Measurements from ENCODE around the gene HEXIM2. TPM values are rescaled to one million over a fixed set of nuclear protein-coding genes. Genes with fewer than 3 reads are reported as not detected.
A peak's percentile ranks its signal among the peaks of the same experiment; 100 is the strongest.

The HEXIM2 gene
- total RNA-seq, 4 donors from 2014 or later, result 1.2 to 10.8 (median 5.9) TPM

- intact Hi-C loops (cut with DNase I; ENCODE audit: low total_unique reads), result loop anchor here (5.0 to 10.0 kb wide), 2 partner anchors 34 to 357 kb away; no protein-coding TSS in a partner anchor
- peaks cover 37 to 73% (median 58%) of the 10 kb centered on the region in 4 donors for H3K4me1 ChIP-seq
- 8% methylated on average over 43 of the region's 46 CpGs; no CpG with 5 or more reads in 1 of the 2 donors for WGBS, 2 donors (ENCODE audit: low coverage in 1 of 2)
- no peaks in the 10 kb centered on the region for H3K36me3 ChIP-seq
- in situ Hi-C loops (cut with MboI; ENCODE audit: low pct_ligation_motif_present in 1 of 4, low pct_unique_long_range_greater_than_20kb in 1 of 4, low sequenced_read_pairs in 3 of 4), result loop anchor here in 1 of 4 donors (10.0 kb wide), 1 partner anchor 63 kb away; no protein-coding TSS in a partner anchor
- H3K4me3 ChIP-seq, result peak overlapping the region; percentile 78 to 96 (median 88)
- H3K27ac ChIP-seq, result peak overlapping the region; percentile 99 to 100 (median 99)
- H3K27me3 ChIP-seq, result no peaks in the 10 kb centered on the region
- TF ChIP-seq POLR2AphosphoS5 (IDR thresholded peaks at IDR 0.05), result no peak
- TF ChIP-seq EP300 (IDR thresholded peaks at IDR 0.05; ENCODE audit: low read depth), result no peak
- TF ChIP-seq CTCF (IDR thresholded peaks at IDR 0.05), result peak; percentile 94 to 98 (median 97)
- no peak for TF ChIP-seq POLR2A (IDR thresholded peaks at IDR 0.05)
- H3K9me3 ChIP-seq, result no peaks in the 10 kb centered on the region
- peak; percentile 68 for DNase-seq
Measured at GRCh38 chr17:45131616-45132319, 29.9 kb upstream of the HEXIM2 start.

DNA sequence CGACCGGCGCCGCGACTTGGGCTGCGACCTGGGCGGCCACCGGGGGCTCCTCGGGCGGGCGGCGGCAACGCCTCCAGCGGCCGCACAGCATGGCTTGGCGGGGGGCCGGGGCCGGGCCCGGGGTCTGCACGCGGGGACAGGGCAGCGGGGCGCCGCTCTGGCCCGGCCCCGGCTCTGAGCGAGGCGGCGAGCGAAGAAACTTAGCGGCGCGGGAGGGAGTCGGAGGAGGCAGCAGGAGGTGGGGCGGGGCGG lies 29.4 kb upstream of the HEXIM2 start, which contains the start of gene PLCD3:
Gene PLCD3 (minus strand): TSS at position 196 of the 252 bp plus-strand sequence. CDS start 105 bp downstream, at position 91.
- intact Hi-C loops (cut with DNase I; ENCODE audit: low total_unique reads) (loop anchor here (5.0 to 10.0 kb wide), 2 partner anchors 35 to 357 kb away; no protein-coding TSS in a partner anchor), in situ Hi-C loops (cut with MboI; ENCODE audit: low pct_ligation_motif_present in 1 of 4, low pct_unique_long_range_greater_than_20kb in 1 of 4, low sequenced_read_pairs in 3 of 4) (loop anchor here in 1 of 4 donors (10.0 kb wide), 1 partner anchor 63 kb away; no protein-coding TSS in a partner anchor)
- TF ChIP-seq POLR2AphosphoS5 (IDR thresholded peaks at IDR 0.05) (no peak), EP300 (IDR thresholded peaks at IDR 0.05; ENCODE audit: low read depth) (no peak), CTCF (IDR thresholded peaks at IDR 0.05) (no peak), POLR2A (IDR thresholded peaks at IDR 0.05) (no peak)
- H3K9me3 ChIP-seq, result no peaks in the 10 kb centered on the region
- 0% methylated on average over 6 of the region's 36 CpGs; no CpG with 5 or more reads in 1 of the 2 donors for WGBS, 2 donors (ENCODE audit: low coverage in 1 of 2)
- H3K27ac ChIP-seq, result peak within 1 kb of the TSS; percentile 99 to 100 (median 99)
- no peaks in the 10 kb centered on the region for H3K36me3 ChIP-seq
- H3K27me3 ChIP-seq, result no peaks in the 10 kb centered on the region
- H3K4me1 ChIP-seq, result peaks cover 41 to 73% (median 58%) of the 10 kb centered on the region in 4 donors
- H3K4me3 ChIP-seq, result peak within 1 kb of the TSS; percentile 86 to 96 (median 88)
- DNase-seq, result no peak

DNA sequence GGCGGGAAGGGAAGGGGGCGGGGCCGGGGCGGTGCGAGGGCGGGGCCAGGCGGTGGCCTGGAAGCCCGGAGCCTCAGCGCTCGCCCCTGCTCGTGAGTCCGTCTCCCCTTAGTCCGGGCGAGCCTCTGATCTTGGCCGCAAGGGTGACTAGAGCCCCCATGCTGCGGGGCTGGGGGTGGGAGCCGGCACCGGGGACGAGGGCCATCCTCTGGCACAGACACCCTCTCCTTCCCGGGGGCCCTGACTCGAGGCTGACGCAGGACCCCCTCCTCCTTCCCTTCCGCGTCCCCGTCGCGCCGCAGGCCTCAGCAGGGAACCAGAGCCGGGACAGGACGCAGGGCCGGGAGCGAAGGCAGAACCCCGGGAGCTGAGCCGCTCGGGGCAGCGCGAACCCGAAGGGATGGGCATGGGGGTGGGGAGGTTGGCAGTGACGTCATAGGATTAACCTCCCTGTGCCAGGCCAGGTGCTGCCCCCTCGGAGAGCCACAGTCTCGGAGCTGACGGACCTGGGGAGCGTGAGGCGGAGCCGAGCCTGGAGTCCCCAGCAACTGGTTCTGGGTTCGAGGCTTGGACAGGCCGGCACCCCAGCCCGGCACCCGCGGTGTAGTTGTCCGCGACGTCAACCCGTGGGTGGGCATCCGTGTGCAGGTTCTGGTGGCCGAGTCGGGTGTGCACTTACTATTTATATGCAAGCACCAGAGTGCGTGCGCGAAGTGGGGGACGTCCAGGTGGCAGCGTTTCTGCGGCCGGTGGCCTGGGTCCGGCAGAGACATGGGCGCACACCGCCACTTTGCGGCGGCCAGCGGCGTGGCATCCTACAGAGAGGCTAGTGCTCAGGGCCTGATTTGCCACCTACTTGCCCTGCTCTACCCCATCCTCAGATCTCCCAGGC lies 28.9 kb upstream of the HEXIM2 start:
- DNase-seq, result peak; percentile 89
- in situ Hi-C loops (cut with MboI; ENCODE audit: low pct_ligation_motif_present in 1 of 4, low pct_unique_long_range_greater_than_20kb in 1 of 4, low sequenced_read_pairs in 3 of 4), result loop anchor here in 1 of 4 donors (10.0 kb wide), 1 partner anchor 62 kb away; no protein-coding TSS in a partner anchor
- intact Hi-C loops (cut with DNase I; ENCODE audit: low total_unique reads), result loop anchor here (5.0 to 10.0 kb wide), 2 partner anchors 36 to 358 kb away; no protein-coding TSS in a partner anchor
- Histone ChIP-seq H3K9me3 (no peaks in the 10 kb centered on the region), H3K4me1 (peaks cover 36 to 73% (median 58%) of the 10 kb centered on the region in 4 donors), H3K27me3 (no peaks in the 10 kb centered on the region), H3K36me3 (no peaks in the 10 kb centered on the region), H3K4me3 (peak overlapping the region; percentile 86 to 96 (median 88)), H3K27ac (peak overlapping the region; percentile 99 to 100 (median 99))
- WGBS, 2 donors (ENCODE audit: low coverage in 1 of 2), result 0 to 1% methylated on average over 4 to 43 of the region's 71 CpGs
- TF ChIP-seq POLR2AphosphoS5 (IDR thresholded peaks at IDR 0.05) (peak; percentile 79 to 89 (median 88)), CTCF (IDR thresholded peaks at IDR 0.05) (peak; percentile 78 to 96 (median 84)), EP300 (IDR thresholded peaks at IDR 0.05; ENCODE audit: low read depth) (no peak), POLR2A (IDR thresholded peaks at IDR 0.05) (peak; percentile 71)
